ENCODE measurements around the gene QRFP.
"Not testable (repeated sequence)": the region's sequence is repeated elsewhere in the genome, so short reads cannot be mapped to it uniquely, and the experiment has no call there.

The QRFP gene

DNA sequence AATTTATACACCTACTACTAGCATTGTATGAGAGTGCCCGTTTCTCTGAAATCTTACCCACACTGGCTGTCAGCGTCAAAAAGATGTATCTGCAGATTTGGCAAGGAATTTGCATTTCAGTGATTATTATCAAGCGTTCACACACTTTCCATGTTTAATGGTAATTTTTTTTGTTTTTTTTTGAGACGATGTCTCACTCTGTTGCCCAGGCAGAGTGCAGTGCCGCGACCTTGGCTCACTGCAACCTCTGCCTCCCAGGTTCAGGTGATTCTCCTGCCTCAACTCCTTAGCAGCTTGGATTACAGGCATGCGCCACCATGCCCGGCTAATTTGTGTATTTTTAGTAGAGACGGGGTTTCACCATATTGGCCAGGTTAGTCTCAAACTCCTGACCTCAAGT, 47.3 kb downstream of the QRFP start:
- DNase-seq (ENCODE audit: low spot score) = no peak

DNA sequence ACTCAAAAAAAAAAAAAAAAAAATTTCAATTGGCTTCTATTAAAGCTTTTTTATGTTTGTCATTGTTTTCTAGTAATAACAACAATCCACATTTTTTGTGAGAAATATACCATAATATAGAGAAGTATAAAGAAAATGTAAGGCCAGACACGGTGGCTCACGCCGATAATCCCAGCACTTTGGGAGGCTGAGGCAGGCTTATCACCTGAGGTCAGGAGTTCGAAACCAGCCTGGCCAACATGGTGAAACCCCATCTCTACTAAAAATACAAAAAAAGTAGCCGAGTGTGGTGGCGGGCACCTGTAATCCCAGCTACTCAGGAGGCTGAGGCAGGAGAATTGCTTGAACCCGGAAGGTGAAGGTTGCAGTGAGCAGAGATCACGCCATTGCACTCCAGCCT, 48.1 kb downstream of the QRFP start:
- DNase-seq (ENCODE audit: low spot score) = not testable (repeated sequence)

DNA sequence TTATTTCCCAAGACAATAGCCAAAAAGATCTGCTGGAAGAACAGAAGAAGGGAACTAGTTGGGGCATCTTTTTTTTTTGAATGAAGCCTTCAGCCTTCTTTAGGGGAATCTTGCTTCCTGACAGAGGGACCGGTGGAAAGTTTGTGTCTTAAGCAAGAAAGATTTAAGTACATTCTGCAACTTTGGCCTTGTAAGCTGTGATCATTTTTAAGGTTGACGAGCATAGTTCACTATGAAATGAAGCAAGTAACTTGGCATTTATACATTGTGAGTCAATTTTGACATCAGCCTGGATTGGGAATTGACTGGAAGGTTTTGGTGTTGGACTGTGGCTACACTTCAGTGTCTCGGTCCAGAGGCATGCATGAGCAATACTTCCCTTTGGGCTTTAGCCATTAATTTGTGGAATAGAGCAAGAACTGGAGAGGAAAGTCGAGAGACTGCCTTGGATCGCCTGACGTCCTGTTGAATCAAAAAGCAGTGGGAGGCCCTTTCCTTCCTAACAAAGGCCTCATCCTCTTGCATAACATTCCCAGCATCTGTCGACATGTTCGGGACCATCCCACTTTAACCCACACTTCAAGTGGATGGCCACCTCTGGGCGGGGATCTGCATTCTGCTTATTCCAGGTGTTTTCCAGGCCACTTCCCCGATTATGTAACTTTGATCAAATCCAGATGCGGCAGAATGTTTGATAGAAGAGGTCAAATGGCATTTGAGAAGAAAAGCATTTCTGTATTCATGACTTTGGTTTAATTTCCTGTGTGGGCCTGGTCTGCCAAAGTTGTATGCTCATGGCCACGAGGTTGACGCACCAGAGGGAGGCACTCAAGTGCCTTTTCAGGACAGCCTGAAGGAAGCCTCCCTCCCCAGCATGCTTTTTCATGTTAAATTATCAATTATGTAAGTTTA, 49.0 kb downstream of the QRFP start:
- no peak for DNase-seq (ENCODE audit: low spot score)

DNA sequence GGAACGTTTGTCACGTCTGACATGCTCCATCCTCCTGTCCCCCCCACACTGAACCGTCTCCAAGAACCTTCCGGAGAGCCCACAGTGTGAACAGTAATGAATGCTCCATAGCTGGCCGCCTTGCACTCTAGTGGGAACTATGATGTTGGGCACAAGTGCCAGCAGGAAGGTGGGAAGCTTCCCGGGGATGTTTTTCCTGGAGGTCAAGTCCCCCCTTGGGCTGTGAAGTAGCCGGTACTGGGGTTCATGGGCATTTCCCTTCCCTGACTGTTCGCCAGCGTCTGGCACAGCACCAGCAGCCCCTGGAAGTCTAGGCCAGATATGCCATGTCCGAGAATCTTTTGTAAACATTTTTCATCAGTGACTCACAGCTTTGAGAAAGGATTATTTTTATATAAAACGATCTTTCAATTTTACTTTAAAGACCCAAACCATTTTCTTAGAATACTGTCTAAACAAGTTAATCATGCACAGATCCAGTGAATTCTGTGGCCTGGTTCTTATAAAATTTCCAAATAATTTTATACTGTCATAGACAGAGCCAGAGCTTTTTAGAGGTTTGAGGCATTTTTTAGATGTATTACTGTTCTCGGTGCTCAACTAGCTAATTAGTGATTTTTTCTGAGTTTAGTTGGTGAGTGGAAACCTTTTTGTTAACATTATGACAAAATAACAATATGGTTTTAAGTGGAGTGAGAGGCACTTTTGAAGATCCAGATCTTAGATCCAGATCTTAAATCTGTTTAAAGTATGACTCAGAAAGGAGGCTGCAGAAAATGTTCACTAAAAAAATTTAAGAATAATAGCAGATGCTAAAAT, 49.9 kb downstream of the QRFP start:
- no peak for DNase-seq (ENCODE audit: low spot score)

DNA sequence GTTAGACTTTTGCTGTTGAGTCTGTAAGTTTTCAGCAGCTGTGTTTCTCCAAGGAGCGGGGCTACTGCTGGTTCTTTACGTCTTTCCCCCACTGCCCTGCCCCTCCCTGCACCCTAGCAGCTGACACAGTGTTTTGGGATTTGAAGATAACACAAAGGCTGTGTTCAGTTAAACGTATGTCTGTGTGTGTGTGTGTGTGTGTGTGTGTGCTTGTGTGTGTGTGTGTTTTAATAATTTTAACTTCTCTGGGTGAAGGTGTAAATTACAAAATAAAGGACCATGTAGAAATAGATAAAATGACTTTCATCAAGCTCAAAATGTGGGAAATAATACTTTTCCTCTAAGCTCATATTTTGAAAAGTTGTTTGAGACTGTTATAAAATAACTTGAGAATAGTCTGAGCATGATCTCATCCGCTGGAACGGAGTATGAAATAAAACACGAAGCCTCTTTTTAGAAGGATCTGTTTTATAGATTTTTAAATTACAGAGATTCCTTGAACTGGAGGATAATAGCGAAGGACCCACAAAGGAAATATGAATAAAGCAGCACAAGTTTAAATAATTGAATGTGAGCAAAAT, 50.6 kb downstream of the QRFP start:
- no peak for DNase-seq (ENCODE audit: low spot score)

DNA sequence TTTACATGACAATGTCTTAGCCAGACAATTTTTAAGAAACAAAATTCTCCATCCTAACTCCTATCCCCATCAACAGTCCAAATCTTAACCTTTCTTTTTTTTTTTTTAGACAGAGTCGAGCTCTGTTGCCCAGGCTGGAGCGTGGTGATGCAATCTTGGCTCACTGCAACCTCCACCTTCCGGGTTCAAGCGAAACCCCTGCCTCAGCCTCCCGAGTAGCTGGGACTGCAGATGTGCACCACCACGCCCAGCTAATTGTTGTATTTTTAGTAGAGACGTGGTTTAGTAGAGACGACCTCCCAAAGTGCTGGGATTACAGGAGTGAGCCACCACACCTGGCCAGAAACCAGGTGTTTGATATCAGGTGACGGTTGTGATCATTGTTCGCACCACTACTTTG, 51.4 kb downstream of the QRFP start:
- DNase-seq (ENCODE audit: low spot score) = no peak

DNA sequence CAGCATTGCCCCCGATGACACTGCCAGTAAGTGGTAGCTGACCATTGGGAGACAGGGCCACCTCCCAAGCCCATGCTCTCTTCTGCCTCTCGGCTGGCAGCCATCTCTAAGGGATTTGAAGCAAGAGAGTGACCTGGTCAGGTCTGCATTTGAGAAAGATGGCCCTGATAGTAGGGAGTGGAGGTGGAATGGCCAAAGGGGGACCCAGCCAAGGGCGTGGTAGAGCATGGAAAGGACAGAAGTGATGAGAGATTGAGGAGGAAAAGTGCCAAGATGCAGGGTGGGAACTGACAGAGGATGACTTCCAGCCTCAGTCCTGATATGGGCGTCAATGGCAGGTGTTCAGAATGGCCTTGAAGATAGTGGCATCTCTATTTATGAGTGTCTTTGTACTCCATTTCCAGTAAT, 52.6 kb downstream of the QRFP start:
- DNase-seq (ENCODE audit: low spot score) = no peak

DNA sequence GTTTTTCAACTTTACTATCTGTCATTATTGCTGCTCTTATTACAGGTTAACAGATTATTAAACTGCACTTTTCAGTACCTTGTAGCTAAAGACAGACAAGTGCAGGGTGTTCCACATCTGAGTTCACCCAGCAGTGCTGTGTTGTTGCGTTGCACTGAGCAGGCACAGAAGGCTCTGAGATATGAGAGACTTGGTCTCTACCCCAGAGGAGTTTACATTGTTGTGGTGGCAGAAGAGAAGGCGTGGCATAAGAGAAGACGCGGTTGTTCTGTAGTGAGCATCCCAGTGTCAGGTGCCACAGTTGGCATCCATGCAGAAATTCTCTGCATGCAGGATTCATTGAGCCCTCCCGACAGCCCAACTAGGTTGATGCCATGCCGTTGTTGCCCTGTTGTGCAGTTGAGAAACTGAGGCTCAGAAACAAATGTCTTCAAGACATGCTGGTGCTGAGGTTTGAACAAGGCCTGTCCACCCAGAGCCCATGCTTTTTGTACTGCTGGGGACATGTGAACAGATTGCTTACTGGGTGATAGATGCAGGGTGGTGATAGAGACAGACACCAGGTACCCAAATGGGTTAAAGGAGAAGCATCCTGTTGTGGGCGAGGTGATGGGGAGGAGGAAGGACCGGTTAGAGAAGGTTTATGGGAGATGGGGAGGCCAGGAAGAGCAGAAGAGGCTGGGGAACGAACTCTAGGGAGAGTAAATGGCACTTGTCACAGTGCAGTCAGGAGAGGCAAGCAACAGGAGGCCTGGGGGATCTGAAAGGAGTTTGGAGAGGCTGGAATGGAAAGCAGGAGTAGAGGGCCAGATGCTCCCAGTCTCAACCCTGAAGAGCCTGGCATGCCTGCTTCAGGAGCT, 53.3 kb downstream of the QRFP start:
- DNase-seq (ENCODE audit: low spot score) = no peak

Data from SK-N-DZ (cell line).